Measurements from ENCODE around the gene GNPTAB.

GNPTAB gene

GRCh38 chr12:101809208-101809607 lies 21.6 kb downstream of the GNPTAB start:
- WGBS, 2 experiments: 86 to 90% methylated on average over 2 of the region's 2 CpGs
- H3K4me1 ChIP-seq (ENCODE audit: control insufficient read depth, insufficient read depth, low read length): no peaks in the 10 kb centered on the region
- no peaks in the 10 kb centered on the region for H3K9me3 ChIP-seq (ENCODE audit: control insufficient read depth, low read length)
- H3K27ac ChIP-seq (ENCODE audit: insufficient read depth, low read depth, low read length, poor library complexity, severe bottlenecking): no peak overlapping the region
- no peaks in the 10 kb centered on the region for H3K27me3 ChIP-seq (ENCODE audit: control insufficient read depth, insufficient read depth, low read length, poor library complexity, severe bottlenecking)
- H3K4me3 ChIP-seq (ENCODE audit: insufficient read depth, low read depth, low read length): no peak overlapping the region
- H3K36me3 ChIP-seq (ENCODE audit: control insufficient read depth, insufficient read depth, low read length): no peaks in the 10 kb centered on the region

- 100% methylated on average over 1 of the region's 1 CpG for WGBS, 2 experiments
- H3K4me3 ChIP-seq (ENCODE audit: insufficient read depth, low read depth, low read length): no peak overlapping the region
- H3K27me3 ChIP-seq (ENCODE audit: control insufficient read depth, insufficient read depth, low read length, poor library complexity, severe bottlenecking): no peaks in the 10 kb centered on the region
- no peaks in the 10 kb centered on the region for H3K4me1 ChIP-seq (ENCODE audit: control insufficient read depth, insufficient read depth, low read length)
- H3K9me3 ChIP-seq (ENCODE audit: control insufficient read depth, low read length): no peaks in the 10 kb centered on the region
- H3K27ac ChIP-seq (ENCODE audit: insufficient read depth, low read depth, low read length, poor library complexity, severe bottlenecking): no peak overlapping the region
- H3K36me3 ChIP-seq (ENCODE audit: control insufficient read depth, insufficient read depth, low read length): no peaks in the 10 kb centered on the region
These were observed 24.5 kb downstream of the GNPTAB start for GRCh38 chr12:101806265-101806664.

GRCh38 chr12:101804409-101804808 lies 26.4 kb downstream of the GNPTAB start:
- no peaks in the 10 kb centered on the region for H3K27me3 ChIP-seq (ENCODE audit: control insufficient read depth, insufficient read depth, low read length, poor library complexity, severe bottlenecking)
- no peak overlapping the region for H3K4me3 ChIP-seq (ENCODE audit: insufficient read depth, low read depth, low read length)
- 92 to 100% methylated on average over 3 of the region's 3 CpGs for WGBS, 2 experiments
- H3K9me3 ChIP-seq (ENCODE audit: control insufficient read depth, low read length): no peaks in the 10 kb centered on the region
- no peaks in the 10 kb centered on the region for H3K36me3 ChIP-seq (ENCODE audit: control insufficient read depth, insufficient read depth, low read length)
- H3K27ac ChIP-seq (ENCODE audit: insufficient read depth, low read depth, low read length, poor library complexity, severe bottlenecking): no peak overlapping the region
- no peaks in the 10 kb centered on the region for H3K4me1 ChIP-seq (ENCODE audit: control insufficient read depth, insufficient read depth, low read length)

- WGBS, 2 experiments: 96% methylated on average over 4 to 5 of the region's 5 CpGs
- H3K27ac ChIP-seq (ENCODE audit: insufficient read depth, low read depth, low read length, poor library complexity, severe bottlenecking): no peak overlapping the region
- H3K4me1 ChIP-seq (ENCODE audit: control insufficient read depth, insufficient read depth, low read length): no peaks in the 10 kb centered on the region
- H3K36me3 ChIP-seq (ENCODE audit: control insufficient read depth, insufficient read depth, low read length): no peaks in the 10 kb centered on the region
- no peak overlapping the region for H3K4me3 ChIP-seq (ENCODE audit: insufficient read depth, low read depth, low read length)
- no peaks in the 10 kb centered on the region for H3K9me3 ChIP-seq (ENCODE audit: control insufficient read depth, low read length)
- no peaks in the 10 kb centered on the region for H3K27me3 ChIP-seq (ENCODE audit: control insufficient read depth, insufficient read depth, low read length, poor library complexity, severe bottlenecking)
These were observed 26.8 kb downstream of the GNPTAB start for GRCh38 chr12:101803978-101804377.

DNA sequence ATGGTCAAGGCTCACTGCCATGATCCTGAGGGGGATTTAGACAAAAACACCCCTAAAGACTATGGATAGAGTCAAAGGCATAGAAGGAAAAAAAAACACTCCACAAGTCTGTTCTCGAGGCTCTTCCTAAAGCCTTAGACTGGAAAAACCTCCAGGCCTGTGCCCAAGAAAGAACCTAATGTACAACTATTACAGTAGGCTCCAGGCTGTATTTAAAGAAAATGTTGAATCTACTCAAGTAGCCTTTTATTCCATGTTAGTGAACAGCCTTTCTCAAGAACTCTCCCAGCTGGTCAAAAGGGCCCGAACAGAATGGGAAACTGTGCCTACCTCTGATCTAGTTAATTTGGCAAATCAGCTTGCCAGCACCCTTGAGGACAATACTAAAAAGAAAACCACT lies 28.3 kb downstream of the GNPTAB start:
- no peaks in the 10 kb centered on the region for H3K36me3 ChIP-seq (ENCODE audit: control insufficient read depth, insufficient read depth, low read length)
- WGBS, 2 experiments: 93 to 94% methylated on average over 2 of the region's 2 CpGs

DNA sequence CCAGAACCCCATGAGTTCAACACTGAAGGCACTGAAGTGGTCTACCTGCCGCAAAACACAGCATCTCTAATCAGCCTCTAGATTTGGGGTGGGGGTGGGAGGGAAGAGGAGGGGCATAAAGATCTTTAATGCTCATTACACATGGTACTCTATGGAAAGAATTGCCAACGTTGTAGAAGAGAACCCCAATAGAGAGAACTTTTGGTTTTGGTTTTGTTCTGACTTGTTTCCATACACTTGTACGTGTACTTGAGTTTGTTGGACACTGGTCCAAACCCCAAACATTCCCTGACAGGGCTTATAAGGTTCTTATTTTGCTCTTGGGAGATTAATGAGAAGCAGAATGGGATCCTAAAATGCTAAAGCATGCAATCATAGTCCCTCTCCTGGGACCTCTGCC lies 31.0 kb downstream of the GNPTAB start:
- no peaks in the 10 kb centered on the region for H3K27me3 ChIP-seq (ENCODE audit: control insufficient read depth, insufficient read depth, low read length, poor library complexity, severe bottlenecking)
- WGBS, 2 experiments: 96 to 98% methylated on average over 3 of the region's 3 CpGs
- no peaks in the 10 kb centered on the region for H3K4me1 ChIP-seq (ENCODE audit: control insufficient read depth, insufficient read depth, low read length)

More for the DNA sequence above, 28.3 kb downstream of the GNPTAB start:
- no peaks in the 10 kb centered on the region for H3K9me3 ChIP-seq (ENCODE audit: control insufficient read depth, low read length)
- no peaks in the 10 kb centered on the region for H3K27me3 ChIP-seq (ENCODE audit: control insufficient read depth, insufficient read depth, low read length, poor library complexity, severe bottlenecking)
- H3K4me3 ChIP-seq (ENCODE audit: insufficient read depth, low read depth, low read length): no peak overlapping the region
- H3K27ac ChIP-seq (ENCODE audit: insufficient read depth, low read depth, low read length, poor library complexity, severe bottlenecking): no peak overlapping the region
- H3K4me1 ChIP-seq (ENCODE audit: control insufficient read depth, insufficient read depth, low read length): no peaks in the 10 kb centered on the region

DNA sequence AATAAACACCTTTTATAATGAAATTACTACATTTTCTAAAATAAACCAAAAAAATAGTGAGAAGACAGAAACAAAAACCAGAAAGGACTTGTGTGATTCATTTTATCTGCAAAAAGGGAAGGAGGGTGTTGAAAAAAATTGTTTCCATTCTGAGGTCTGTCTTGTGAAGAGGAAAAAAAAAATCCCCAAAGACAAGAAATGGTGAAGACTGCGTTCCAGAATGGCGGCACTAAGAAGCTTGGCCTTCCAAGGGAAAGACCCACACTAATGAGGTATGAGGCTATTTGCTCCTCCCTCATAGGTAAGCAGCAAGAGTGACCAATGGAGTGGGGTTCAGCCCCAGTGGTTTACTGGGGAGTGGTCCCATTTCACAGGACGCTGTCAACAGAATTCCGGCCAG lies 35.0 kb downstream of the GNPTAB start:
- no peak overlapping the region for H3K4me3 ChIP-seq (ENCODE audit: insufficient read depth, low read depth, low read length)
- 96% methylated on average over 4 of the region's 4 CpGs for WGBS, 2 experiments
- H3K36me3 ChIP-seq (ENCODE audit: control insufficient read depth, insufficient read depth, low read length): no peaks in the 10 kb centered on the region
- no peak overlapping the region for H3K27ac ChIP-seq (ENCODE audit: insufficient read depth, low read depth, low read length, poor library complexity, severe bottlenecking)
- H3K9me3 ChIP-seq (ENCODE audit: control insufficient read depth, low read length): no peaks in the 10 kb centered on the region
- H3K27me3 ChIP-seq (ENCODE audit: control insufficient read depth, insufficient read depth, low read length, poor library complexity, severe bottlenecking): no peaks in the 10 kb centered on the region
- no peaks in the 10 kb centered on the region for H3K4me1 ChIP-seq (ENCODE audit: control insufficient read depth, insufficient read depth, low read length)

More for the DNA sequence above, 31.0 kb downstream of the GNPTAB start:
- Histone ChIP-seq H3K27ac (ENCODE audit: insufficient read depth, low read depth, low read length, poor library complexity, severe bottlenecking) (no peak overlapping the region), H3K36me3 (ENCODE audit: control insufficient read depth, insufficient read depth, low read length) (no peaks in the 10 kb centered on the region), H3K9me3 (ENCODE audit: control insufficient read depth, low read length) (no peaks in the 10 kb centered on the region), H3K4me3 (ENCODE audit: insufficient read depth, low read depth, low read length) (no peak overlapping the region)

DNA sequence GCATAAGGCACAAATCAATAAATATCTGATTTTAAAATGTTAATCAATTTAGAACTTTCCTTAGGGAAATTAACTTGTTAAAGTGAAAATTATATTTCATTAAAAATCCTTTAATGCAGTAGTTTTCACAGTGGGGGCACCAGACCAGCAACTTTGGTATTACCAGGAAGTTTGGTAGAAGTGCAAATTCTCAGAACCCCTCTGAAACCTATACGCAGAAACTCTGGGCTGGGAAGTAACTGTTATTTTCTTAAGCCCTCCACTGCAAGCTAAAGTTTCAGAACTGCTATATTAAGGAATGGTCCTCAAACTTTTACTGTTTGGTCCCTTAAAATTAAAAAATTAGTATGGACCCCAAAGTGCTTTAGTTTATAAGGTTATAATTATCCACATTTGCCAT lies 35.7 kb downstream of the GNPTAB start:
- Histone ChIP-seq H3K27ac (ENCODE audit: insufficient read depth, low read depth, low read length, poor library complexity, severe bottlenecking) (no peak overlapping the region), H3K27me3 (ENCODE audit: control insufficient read depth, insufficient read depth, low read length, poor library complexity, severe bottlenecking) (no peaks in the 10 kb centered on the region), H3K4me3 (ENCODE audit: insufficient read depth, low read depth, low read length) (no peak overlapping the region), H3K36me3 (ENCODE audit: control insufficient read depth, insufficient read depth, low read length) (no peaks in the 10 kb centered on the region), H3K4me1 (ENCODE audit: control insufficient read depth, insufficient read depth, low read length) (no peaks in the 10 kb centered on the region), H3K9me3 (ENCODE audit: control insufficient read depth, low read length) (no peaks in the 10 kb centered on the region)
- WGBS, 2 experiments: 89 to 94% methylated on average over 1 of the region's 1 CpG

DNA sequence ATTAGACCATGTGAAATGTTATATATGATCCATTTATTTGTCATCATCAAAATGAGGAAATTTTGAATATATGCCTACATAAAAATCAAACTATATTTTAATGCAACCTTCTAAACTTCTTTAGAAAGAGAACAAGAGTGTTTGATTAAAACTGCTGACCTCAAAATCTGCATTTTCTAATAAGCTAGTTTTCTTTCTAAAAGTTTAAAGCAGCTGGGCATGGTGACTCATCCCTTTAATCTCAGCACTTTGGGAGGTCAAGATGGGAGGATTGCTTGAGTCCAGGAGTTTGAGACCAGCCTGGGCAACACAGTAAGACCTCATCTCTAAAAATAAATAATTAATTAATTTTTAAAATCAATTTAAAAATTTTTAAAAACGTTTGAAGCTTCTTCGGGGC lies 36.2 kb downstream of the GNPTAB start:
- H3K27ac ChIP-seq (ENCODE audit: insufficient read depth, low read depth, low read length, poor library complexity, severe bottlenecking): no peak overlapping the region
- WGBS, 2 experiments: 93% methylated on average over 2 of the region's 2 CpGs; no CpG with 5 or more reads in 1 of the 2 experiments

DNA sequence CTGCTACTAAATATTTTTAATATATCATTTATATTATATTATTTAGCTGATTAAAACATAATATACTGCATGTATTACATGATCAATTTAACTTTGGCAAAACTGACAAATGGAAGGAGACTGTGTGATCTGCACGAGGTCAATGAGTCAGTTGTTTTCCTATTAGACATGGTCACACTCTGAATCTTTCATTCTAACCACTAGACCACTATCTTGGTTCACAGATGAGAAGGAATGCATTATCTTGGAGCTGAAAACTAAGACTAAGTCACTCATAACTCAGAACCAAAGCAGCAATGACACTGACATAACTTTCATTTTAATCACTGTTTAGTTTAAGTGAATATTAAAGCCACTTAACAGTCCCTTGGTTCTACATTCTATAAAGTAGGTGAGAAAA lies 37.4 kb downstream of the GNPTAB start:
- H3K4me1 ChIP-seq (ENCODE audit: control insufficient read depth, insufficient read depth, low read length): no peaks in the 10 kb centered on the region
- no peak overlapping the region for H3K4me3 ChIP-seq (ENCODE audit: insufficient read depth, low read depth, low read length)
- no peaks in the 10 kb centered on the region for H3K9me3 ChIP-seq (ENCODE audit: control insufficient read depth, low read length)
- no peaks in the 10 kb centered on the region for H3K27me3 ChIP-seq (ENCODE audit: control insufficient read depth, insufficient read depth, low read length, poor library complexity, severe bottlenecking)
- H3K27ac ChIP-seq (ENCODE audit: insufficient read depth, low read depth, low read length, poor library complexity, severe bottlenecking): no peak overlapping the region
- H3K36me3 ChIP-seq (ENCODE audit: control insufficient read depth, insufficient read depth, low read length): no peaks in the 10 kb centered on the region
- WGBS, 2 experiments: 93 to 100% methylated on average over 1 of the region's 1 CpG

More for the DNA sequence above, 36.2 kb downstream of the GNPTAB start:
- H3K9me3 ChIP-seq (ENCODE audit: control insufficient read depth, low read length): no peaks in the 10 kb centered on the region
- no peaks in the 10 kb centered on the region for H3K36me3 ChIP-seq (ENCODE audit: control insufficient read depth, insufficient read depth, low read length)
- no peaks in the 10 kb centered on the region for H3K4me1 ChIP-seq (ENCODE audit: control insufficient read depth, insufficient read depth, low read length)
- no peaks in the 10 kb centered on the region for H3K27me3 ChIP-seq (ENCODE audit: control insufficient read depth, insufficient read depth, low read length, poor library complexity, severe bottlenecking)
- no peak overlapping the region for H3K4me3 ChIP-seq (ENCODE audit: insufficient read depth, low read depth, low read length)
